ENCODE data around the gene ANKFN1. TPM values are rescaled to one million over a fixed set of nuclear protein-coding genes. Genes with fewer than 3 reads are reported as not detected.

ANKFN1 gene
- total and polyA plus RNA-seq, 10 of the 15 experiments (the other 5 are each of a cell fraction or from before 2014, with no cell fraction given), result 0.19 TPM; not detected in 9

DNA sequence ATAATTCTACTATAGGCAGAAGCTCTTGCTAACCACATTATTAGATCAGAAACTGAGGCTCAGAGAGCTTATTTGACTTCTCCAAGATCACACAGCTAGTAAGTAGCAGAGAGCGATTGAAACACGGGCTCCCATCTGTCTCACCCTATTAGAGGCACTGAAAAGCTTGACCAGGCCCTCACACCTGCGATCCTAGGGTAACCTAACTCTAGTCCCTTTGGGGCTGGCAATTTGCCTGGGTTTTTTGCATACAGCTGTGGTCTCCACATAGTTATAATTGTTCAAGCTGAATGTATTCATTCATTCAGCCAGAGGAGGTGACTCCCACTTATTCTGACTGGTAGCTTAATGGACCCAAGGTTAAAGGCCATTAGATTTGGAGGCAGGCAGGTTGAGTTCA, 121.2 kb downstream of the ANKFN1 start (continued):
- TF ChIP-seq, protein P1, sequence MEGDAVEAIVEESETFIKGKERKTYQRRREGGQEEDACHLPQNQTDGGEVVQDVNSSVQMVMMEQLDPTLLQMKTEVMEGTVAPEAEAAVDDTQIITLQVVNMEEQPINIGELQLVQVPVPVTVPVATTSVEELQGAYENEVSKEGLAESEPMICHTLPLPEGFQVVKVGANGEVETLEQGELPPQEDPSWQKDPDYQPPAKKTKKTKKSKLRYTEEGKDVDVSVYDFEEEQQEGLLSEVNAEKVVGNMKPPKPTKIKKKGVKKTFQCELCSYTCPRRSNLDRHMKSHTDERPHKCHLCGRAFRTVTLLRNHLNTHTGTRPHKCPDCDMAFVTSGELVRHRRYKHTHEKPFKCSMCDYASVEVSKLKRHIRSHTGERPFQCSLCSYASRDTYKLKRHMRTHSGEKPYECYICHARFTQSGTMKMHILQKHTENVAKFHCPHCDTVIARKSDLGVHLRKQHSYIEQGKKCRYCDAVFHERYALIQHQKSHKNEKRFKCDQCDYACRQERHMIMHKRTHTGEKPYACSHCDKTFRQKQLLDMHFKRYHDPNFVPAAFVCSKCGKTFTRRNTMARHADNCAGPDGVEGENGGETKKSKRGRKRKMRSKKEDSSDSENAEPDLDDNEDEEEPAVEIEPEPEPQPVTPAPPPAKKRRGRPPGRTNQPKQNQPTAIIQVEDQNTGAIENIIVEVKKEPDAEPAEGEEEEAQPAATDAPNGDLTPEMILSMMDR (IDR thresholded peaks at IDR 0.05 in 2 of 3, conservative IDR thresholded peaks at IDR 0.05 in 1 of 3; ENCODE audit: control insufficient read depth in 2 of 3, extremely low read depth in 1 of 3, insufficient read depth in 1 of 3, low read depth in 3 of 3, low read length in 3 of 3), result no peak

- Histone ChIP-seq H3K4me2 (ENCODE audit: control insufficient read depth, insufficient read depth) (no peak overlapping the region), H3K4me3 (no peak overlapping the region), H3K9me3 (replicated peaks; ENCODE audit: control insufficient read depth, insufficient read depth, low read length) (no peaks in the 10 kb centered on the region), H2AFZ (ENCODE audit: control insufficient read depth, low read depth, low read length) (no peak overlapping the region), H3K27me3 (replicated peaks in 1 of 2; ENCODE audit: control insufficient read depth in 2 of 2, insufficient read depth in 2 of 2, low read length in 1 of 2) (no peaks in the 10 kb centered on the region), H4K20me1 (ENCODE audit: control insufficient read depth, insufficient read depth) (no peaks in the 10 kb centered on the region), H3K36me3 (ENCODE audit: control insufficient read depth in 2 of 2, insufficient read depth in 2 of 2, low read length in 1 of 2) (no peaks in the 10 kb centered on the region), H3K27ac (ENCODE audit: control insufficient read depth, insufficient read depth) (no peak overlapping the region), H3K79me2 (ENCODE audit: control insufficient read depth, insufficient read depth, low read length) (no peaks in the 10 kb centered on the region), H3K9ac (ENCODE audit: control insufficient read depth, insufficient read depth, low read length) (no peak overlapping the region), H3K4me1 (ENCODE audit: control insufficient read depth, insufficient read depth, low read length) (no peaks in the 10 kb centered on the region)
- ChIA-PET SMC1A (ENCODE audit: uncharacterized antibody, unreplicated experiment) (no interaction called here), RAD21 (ENCODE audit: unreplicated experiment) (no interaction called here), CTCF (no interaction called here), POLR2A (no interaction called here)
- in situ Hi-C loops (cut with MboI) (no loop called here), intact Hi-C loops (cut with micrococcal nuclease; ENCODE audit: unreplicated experiment) (no loop called here)
- FAIRE-seq (no peak), DNase-seq (ENCODE audit: low read depth, low spot score) (no peak), ATAC-seq (no peak)
- no TSS peak for BruUV-seq (replicated peaks)
- WGBS (ENCODE audit: insufficient coverage, insufficient replicate concordance, low lambda C conversion rate, missing lambda C conversion rate), result under 1% methylated on average over 4 of the region's 4 CpGs
- TF ChIP-seq CHD4 (IDR thresholded peaks at IDR 0.05) (no peak), IRF4 (IDR thresholded peaks at IDR 0.05; ENCODE audit: low read depth, low read length) (no peak), PRDM15 (CRISPR knock-in tag; IDR thresholded peaks at IDR 0.05) (no peak), KDM1A (IDR thresholded peaks at IDR 0.05; ENCODE audit: borderline replicate concordance) (no peak), CBFB (IDR thresholded peaks at IDR 0.05; ENCODE audit: low read depth) (no peak), TCF3 (IDR thresholded peaks at IDR 0.05; ENCODE audit: borderline replicate concordance, insufficient read depth, low read depth, low read length) (no peak), ETV6 (conservative IDR thresholded peaks at IDR 0.05 in 1 of 2, IDR thresholded peaks at IDR 0.05 in 1 of 2; ENCODE audit: borderline replicate concordance in 1 of 2, low read depth in 1 of 2) (no peak), YBX1 (IDR thresholded peaks at IDR 0.05) (no peak), BCL3 (IDR thresholded peaks at IDR 0.05; ENCODE audit: borderline replicate concordance, insufficient read depth, low read depth, low read length, poor library complexity, severe bottlenecking) (no peak), CREM (IDR thresholded peaks at IDR 0.05; ENCODE audit: low read depth) (no peak), GABPA (IDR thresholded peaks at IDR 0.05; ENCODE audit: low read depth) (no peak), ZBTB33 (IDR thresholded peaks at IDR 0.05) (no peak), NFYA (IDR thresholded peaks at IDR 0.05; ENCODE audit: borderline replicate concordance, low read depth, low read length) (no peak)
These were observed 131.2 kb downstream of the ANKFN1 start for GRCh38 chr17:56284482-56284881.
